IgD-negative memory B cell (primary cell): Measurements from ENCODE around the gene CYP21A2. TPM values are rescaled to one million over a fixed set of nuclear protein-coding genes. Genes with fewer than 3 reads are reported as not detected.
A peak's percentile ranks its signal among the peaks of the same experiment; 100 is the strongest.
"Not testable (repeated sequence)": the region's sequence is repeated elsewhere in the genome, so short reads cannot be mapped to it uniquely, and the experiment has no call there.

Source experiments
- H3K27ac Mint-ChIP-seq, 3 donors: one replicate each; pipeline ENCODE4 v1.8.0; 2020 to 2022; ENCODE audit warnings: mild to moderate bottlenecking in 3 of 3, mixed read lengths in 3 of 3, moderate library complexity in 1 of 3
- H3K27me3 Mint-ChIP-seq: one replicate; pipeline ENCODE4 v1.8.0; 2021; ENCODE audit warnings: mixed read lengths
- H3K36me3 Mint-ChIP-seq: one replicate; pipeline ENCODE4 v1.8.0; 2020; ENCODE audit warnings: mild to moderate bottlenecking, mixed read lengths
- H3K4me1 Mint-ChIP-seq, 3 donors: one replicate each; pipeline ENCODE4 v1.8.0; 2020 to 2022; ENCODE audit warnings: mixed read lengths in 3 of 3, mild to moderate bottlenecking in 1 of 3
- H3K4me3 Mint-ChIP-seq, 4 donors: one replicate each; pipeline ENCODE4 v1.8.0; 2020 to 2022; ENCODE audit warnings: mild to moderate bottlenecking in 4 of 4, mixed read lengths in 4 of 4, moderate library complexity in 3 of 4
- H3K9me3 Mint-ChIP-seq, 3 donors: one replicate each; pipeline ENCODE4 v1.8.0; 2020 to 2021; ENCODE audit warnings: mixed read lengths in 3 of 3, mild to moderate bottlenecking in 1 of 3
- polyA plus RNA-seq: library from polyadenylated mRNA; unstranded; fragments of 300-500 nt; fragmentation: Illumina TruSeq; gene quantifications from one replicate; pipeline ENCODE4 v1.2.3, GENCODE V29; 2021

CYP21A2 gene
- polyA plus RNA-seq, 1 donor from 2014 or later, result not detected

GRCh38 chr6:32012941-32013617, 25.1 kb upstream of the CYP21A2 start:
- H3K36me3 Mint-ChIP-seq, H3K4me1 Mint-ChIP-seq, H3K27me3 Mint-ChIP-seq, H3K27ac Mint-ChIP-seq, H3K9me3 Mint-ChIP-seq: not testable (repeated sequence)
- peak overlapping the region in 1 of 4 donors; percentile 63 for H3K4me3 Mint-ChIP-seq

- not testable (repeated sequence) for H3K27ac Mint-ChIP-seq, H3K4me3 Mint-ChIP-seq, H3K27me3 Mint-ChIP-seq, H3K4me1 Mint-ChIP-seq, H3K9me3 Mint-ChIP-seq, H3K36me3 Mint-ChIP-seq
These were observed 24.5 kb upstream of the CYP21A2 start for GRCh38 chr6:32013738-32014137.

GRCh38 chr6:32014547-32014946, 23.7 kb upstream of the CYP21A2 start, which contains the start of gene C4B:
TSS of gene C4B (plus strand) at chr6:32014795. CDS start at chr6:32014846, 51 bp downstream.
- H3K36me3 Mint-ChIP-seq, H3K4me3 Mint-ChIP-seq, H3K27me3 Mint-ChIP-seq, H3K4me1 Mint-ChIP-seq, H3K27ac Mint-ChIP-seq, H3K9me3 Mint-ChIP-seq: not testable (repeated sequence)

GRCh38 chr6:32022100-32022499, 16.1 kb upstream of the CYP21A2 start:
- not testable (repeated sequence) for H3K9me3 Mint-ChIP-seq, H3K27ac Mint-ChIP-seq, H3K36me3 Mint-ChIP-seq, H3K27me3 Mint-ChIP-seq, H3K4me1 Mint-ChIP-seq, H3K4me3 Mint-ChIP-seq

- not testable (repeated sequence) for H3K27ac Mint-ChIP-seq, H3K36me3 Mint-ChIP-seq, H3K4me3 Mint-ChIP-seq, H3K9me3 Mint-ChIP-seq, H3K27me3 Mint-ChIP-seq, H3K4me1 Mint-ChIP-seq
These were observed 9.6 kb upstream of the CYP21A2 start for GRCh38 chr6:32028631-32029030.

GRCh38 chr6:32029553-32029952, 8.7 kb upstream of the CYP21A2 start:
- not testable (repeated sequence) for H3K27me3 Mint-ChIP-seq, H3K4me1 Mint-ChIP-seq, H3K9me3 Mint-ChIP-seq, H3K36me3 Mint-ChIP-seq, H3K27ac Mint-ChIP-seq, H3K4me3 Mint-ChIP-seq

- H3K27me3 Mint-ChIP-seq, H3K27ac Mint-ChIP-seq, H3K4me3 Mint-ChIP-seq, H3K36me3 Mint-ChIP-seq, H3K9me3 Mint-ChIP-seq, H3K4me1 Mint-ChIP-seq: not testable (repeated sequence)
These were observed 2.8 kb upstream of the CYP21A2 start for GRCh38 chr6:32035283-32036013.

GRCh38 chr6:32037136-32037535, 1.1 kb upstream of the CYP21A2 start:
- H3K4me3 Mint-ChIP-seq, H3K4me1 Mint-ChIP-seq, H3K27ac Mint-ChIP-seq, H3K9me3 Mint-ChIP-seq, H3K27me3 Mint-ChIP-seq, H3K36me3 Mint-ChIP-seq: not testable (repeated sequence)

GRCh38 chr6:32038878-32039277, 663 bp downstream of the CYP21A2 start:
- H3K27me3 Mint-ChIP-seq, H3K27ac Mint-ChIP-seq, H3K9me3 Mint-ChIP-seq, H3K4me1 Mint-ChIP-seq, H3K36me3 Mint-ChIP-seq, H3K4me3 Mint-ChIP-seq: not testable (repeated sequence)

GRCh38 chr6:32039321-32040274, 1.4 kb downstream of the CYP21A2 start:
- H3K27me3 Mint-ChIP-seq, H3K36me3 Mint-ChIP-seq, H3K27ac Mint-ChIP-seq, H3K9me3 Mint-ChIP-seq, H3K4me1 Mint-ChIP-seq, H3K4me3 Mint-ChIP-seq: not testable (repeated sequence)

- not testable (repeated sequence) for H3K4me1 Mint-ChIP-seq, H3K9me3 Mint-ChIP-seq, H3K27ac Mint-ChIP-seq, H3K36me3 Mint-ChIP-seq, H3K27me3 Mint-ChIP-seq, H3K4me3 Mint-ChIP-seq
These were observed 2.3 kb downstream of the CYP21A2 start for GRCh38 chr6:32040299-32041049.

- H3K36me3 Mint-ChIP-seq, H3K4me1 Mint-ChIP-seq, H3K9me3 Mint-ChIP-seq, H3K27me3 Mint-ChIP-seq, H3K27ac Mint-ChIP-seq, H3K4me3 Mint-ChIP-seq: not testable (repeated sequence)
These were observed 2.8 kb downstream of the CYP21A2 start for GRCh38 chr6:32041050-32041321.

GRCh38 chr6:32041385-32041784, 3.2 kb downstream of the CYP21A2 start:
- H3K36me3 Mint-ChIP-seq, H3K4me1 Mint-ChIP-seq, H3K27me3 Mint-ChIP-seq, H3K27ac Mint-ChIP-seq, H3K4me3 Mint-ChIP-seq, H3K9me3 Mint-ChIP-seq: not testable (repeated sequence)

GRCh38 chr6:32042276-32042675, 4.1 kb downstream of the CYP21A2 start:
- H3K9me3 Mint-ChIP-seq, H3K4me1 Mint-ChIP-seq, H3K27ac Mint-ChIP-seq, H3K4me3 Mint-ChIP-seq, H3K27me3 Mint-ChIP-seq, H3K36me3 Mint-ChIP-seq: not testable (repeated sequence)

- H3K9me3 Mint-ChIP-seq, H3K4me3 Mint-ChIP-seq, H3K36me3 Mint-ChIP-seq, H3K27me3 Mint-ChIP-seq, H3K4me1 Mint-ChIP-seq, H3K27ac Mint-ChIP-seq: not testable (repeated sequence)
These were observed 5.6 kb downstream of the CYP21A2 start for GRCh38 chr6:32043589-32044380.
